HG02884 (cell line): Measurements from ENCODE around the gene CCT6A.
"Not testable (repeated sequence)": the region's sequence is repeated elsewhere in the genome, so short reads cannot be mapped to it uniquely, and the experiment has no call there.

ENCODE experiments used
- ATAC-seq: cut with Tn5 transposase; IDR thresholded peaks from one replicate; pipeline ENCODE4 v1.9.1; 2021; ENCODE audit warnings: mild to moderate bottlenecking, moderate library complexity; ENCODE audit not compliant: unreplicated experiment

The CCT6A gene, protein sequence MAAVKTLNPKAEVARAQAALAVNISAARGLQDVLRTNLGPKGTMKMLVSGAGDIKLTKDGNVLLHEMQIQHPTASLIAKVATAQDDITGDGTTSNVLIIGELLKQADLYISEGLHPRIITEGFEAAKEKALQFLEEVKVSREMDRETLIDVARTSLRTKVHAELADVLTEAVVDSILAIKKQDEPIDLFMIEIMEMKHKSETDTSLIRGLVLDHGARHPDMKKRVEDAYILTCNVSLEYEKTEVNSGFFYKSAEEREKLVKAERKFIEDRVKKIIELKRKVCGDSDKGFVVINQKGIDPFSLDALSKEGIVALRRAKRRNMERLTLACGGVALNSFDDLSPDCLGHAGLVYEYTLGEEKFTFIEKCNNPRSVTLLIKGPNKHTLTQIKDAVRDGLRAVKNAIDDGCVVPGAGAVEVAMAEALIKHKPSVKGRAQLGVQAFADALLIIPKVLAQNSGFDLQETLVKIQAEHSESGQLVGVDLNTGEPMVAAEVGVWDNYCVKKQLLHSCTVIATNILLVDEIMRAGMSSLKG

DNA sequence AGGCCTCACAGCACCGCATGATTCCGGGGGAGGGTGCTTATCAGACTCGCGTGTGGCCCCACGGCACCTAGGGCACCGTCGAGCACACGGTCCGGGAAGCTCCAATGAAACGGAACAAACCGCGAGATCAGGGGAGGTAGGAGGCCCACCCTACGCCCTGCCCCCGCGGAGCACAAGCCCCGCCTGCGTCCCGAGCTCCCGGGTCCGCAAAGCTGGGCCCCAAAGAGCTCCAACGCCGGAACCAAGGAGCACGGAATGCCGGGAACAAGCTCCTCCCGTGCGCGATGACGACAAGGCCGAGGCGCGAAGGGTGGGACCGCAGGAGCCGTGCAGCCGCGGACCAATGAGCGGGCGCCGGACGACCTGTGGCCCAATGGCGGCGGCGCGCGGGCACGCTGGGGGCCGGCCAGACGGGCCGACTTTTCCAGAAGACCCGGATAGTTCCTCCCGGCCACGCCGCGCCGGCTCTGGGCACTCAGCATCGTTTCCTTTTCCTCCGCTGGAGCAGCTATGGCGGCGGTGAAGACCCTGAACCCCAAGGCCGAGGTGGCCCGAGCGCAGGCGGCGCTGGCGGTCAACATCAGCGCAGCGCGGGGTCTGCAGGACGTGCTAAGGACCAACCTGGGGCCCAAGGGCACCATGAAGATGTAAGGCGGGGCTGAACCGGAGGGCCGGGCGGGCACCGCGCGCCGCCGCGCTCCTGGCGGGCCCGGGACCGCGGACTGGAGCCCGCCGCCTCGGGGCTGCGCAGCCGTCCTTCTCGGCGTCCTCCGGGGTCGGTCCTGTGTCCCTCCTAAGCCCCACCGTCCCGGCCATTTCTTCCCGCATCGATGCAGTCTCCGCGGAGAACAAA is at the start of gene CCT6A, which contains the start of gene PSPH:
Gene CCT6A, plus strand, starts transcription at position 427 of the 853 bp plus-strand sequence. Its CDS starts 84 bp downstream, at position 511.
Gene PSPH, minus strand, starts transcription at position 106 of the 853 bp plus-strand sequence. CDS start 30,232 bp downstream, outside the sequence.
- ATAC-seq: peak; percentile 89

DNA sequence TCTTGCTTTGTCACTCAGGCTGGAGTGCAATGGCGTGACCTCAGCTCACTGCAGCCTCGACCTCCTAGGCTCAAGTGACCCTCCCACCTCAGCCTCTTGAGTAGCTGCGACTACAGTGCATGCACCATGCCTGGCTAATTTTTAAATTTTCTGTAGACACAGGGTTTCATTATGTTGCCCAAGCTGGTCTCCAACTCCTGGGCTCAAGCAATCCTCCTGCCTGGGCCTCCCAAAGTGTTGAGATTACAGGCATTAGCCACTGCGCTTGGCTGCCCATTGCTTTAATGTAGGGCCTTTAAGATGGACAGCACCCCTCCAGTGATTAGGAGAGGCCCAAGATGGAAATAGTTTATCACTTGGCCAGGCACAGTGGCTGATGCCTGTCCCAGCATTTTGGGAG is 47.8 kb upstream of the CCT6A start:
- no peak for ATAC-seq

DNA sequence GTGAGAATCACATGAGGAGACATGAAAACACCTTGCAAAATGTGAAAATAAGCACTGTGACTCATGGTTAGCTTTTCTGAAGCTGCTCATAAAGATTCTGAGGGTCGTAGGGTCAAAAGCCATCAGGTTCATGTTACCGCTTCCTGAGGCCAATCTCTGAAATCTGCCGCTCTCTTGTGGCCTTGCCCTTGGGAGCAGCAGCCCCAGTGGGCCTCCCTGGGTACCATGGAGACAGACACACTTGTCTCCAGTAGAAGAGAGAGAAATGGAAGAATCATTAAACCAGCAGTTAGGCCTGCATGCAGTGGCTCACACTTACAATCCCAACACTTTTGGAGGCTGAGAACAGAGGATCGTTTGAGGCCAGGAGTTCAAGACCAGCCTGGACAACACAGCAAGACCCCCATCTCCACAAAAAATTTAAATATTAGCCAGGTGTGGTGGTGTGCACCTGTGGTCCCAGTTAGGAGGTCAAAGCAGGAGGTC is 44.4 kb upstream of the CCT6A start:
- ATAC-seq: no peak

DNA sequence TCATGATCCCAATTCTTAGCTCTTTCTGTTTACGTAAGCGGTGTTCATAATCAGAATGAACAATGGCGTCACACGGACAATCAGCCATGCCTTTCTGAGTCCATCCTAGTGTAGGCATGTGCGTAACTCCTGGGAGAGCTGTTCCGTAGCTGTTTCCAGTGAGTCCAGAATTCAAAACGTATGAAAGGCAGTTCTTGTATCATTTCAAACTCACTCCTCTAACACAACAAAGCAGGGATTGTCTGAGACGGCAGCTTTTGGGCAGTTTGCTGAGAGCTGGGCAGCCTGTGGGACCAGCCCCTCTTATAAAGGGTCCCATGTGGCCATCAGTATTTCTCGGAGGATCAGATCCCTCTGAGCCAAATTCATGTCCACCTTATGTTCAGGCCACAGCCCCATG is 43.7 kb upstream of the CCT6A start:
- no peak for ATAC-seq

DNA sequence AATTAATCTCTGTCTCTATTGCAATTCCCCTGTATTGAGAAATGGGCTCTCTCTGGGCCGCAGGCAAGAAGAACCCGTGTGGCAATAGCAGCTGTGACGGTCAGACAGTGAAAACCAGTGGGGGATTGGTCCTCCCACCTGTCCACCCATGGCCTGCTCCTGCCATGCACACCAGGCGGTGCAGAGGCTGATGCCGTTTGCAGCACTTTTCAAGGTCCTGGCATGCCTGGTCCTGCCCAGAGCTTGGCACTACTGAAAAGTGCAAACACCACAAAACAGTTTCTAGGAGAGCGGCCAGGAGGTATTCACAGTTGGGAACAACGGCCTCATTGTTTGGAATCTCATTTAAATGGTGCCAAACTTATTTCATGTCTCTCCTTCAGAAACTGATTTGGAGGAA is 41.9 kb upstream of the CCT6A start:
- no peak for ATAC-seq

DNA sequence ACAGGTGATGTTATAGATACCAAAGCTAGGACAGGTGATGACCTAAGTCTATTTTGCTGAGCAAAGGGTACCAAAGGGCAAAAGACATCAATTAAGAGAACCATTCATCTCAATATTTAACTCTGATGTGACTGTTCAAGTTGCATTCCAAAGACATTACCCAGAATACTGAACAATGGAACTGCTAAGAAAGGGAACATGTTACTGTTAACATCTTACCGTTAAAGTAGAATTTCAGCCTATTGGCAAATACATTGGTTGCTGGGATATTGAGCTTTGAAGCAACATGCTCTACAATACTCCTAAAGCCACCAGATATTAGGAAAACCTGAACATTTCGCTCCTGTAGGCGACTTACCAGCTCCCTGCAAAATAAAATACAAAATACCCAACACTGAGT is 34.5 kb upstream of the CCT6A start:
- ATAC-seq: not testable (repeated sequence)

DNA sequence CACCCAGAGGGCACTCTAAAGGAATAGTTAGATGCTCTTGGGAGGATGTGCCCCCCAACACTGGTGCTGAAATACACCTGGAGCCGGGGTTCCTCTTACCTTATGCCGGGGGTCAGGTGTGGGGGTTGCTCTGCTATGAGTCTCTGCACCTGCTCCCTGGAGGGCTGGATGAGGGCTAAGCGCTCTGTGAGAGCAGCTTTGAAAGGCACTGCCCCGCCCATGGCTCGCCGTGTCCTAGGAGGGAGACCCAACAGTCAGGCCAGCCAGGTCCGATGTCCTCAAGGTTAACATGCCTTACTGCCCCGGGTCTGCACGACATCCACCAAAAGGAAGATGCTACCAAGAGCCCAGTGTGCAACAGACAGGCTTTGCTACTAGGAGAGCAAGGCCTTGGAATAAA is 32.1 kb upstream of the CCT6A start:
- no peak for ATAC-seq

DNA sequence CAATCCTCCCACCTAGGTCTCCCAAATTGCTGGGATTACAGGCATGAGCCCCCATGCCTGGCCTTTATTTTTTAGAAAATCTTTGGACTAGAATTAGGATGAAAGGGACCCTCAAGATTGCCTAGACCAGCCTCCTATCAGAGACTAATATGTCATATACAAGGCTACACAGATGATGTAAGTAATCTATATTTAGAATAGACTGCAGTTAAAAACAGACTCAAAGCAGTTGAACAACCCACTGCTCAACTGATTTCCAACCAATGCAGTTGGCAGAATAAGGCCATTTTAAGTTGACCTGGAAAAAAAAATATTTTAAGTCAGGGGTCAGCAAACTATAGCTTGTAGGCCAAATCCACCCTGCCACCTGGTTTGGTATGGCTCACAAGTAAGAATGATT is 28.1 kb upstream of the CCT6A start:
- no peak for ATAC-seq

DNA sequence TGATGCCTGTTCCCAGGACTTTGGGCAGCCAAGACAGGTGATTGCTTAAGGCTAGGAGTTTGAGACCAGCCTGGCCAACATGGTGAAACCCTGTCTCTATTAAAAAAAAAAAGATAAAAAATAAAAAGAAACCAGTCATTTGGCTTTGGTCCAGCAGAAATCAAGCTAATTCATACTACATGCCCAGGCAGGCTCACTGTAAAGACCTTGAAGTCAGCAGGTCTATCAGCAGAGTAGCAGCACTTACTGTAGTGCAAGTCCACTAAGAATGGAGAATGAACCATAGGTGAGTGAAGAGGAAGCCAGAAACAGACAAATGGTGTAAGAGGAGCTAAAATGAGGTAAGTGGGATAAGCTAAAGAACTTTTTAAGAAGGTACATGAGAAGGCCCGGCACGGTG is 25.0 kb upstream of the CCT6A start:
- no peak for ATAC-seq

DNA sequence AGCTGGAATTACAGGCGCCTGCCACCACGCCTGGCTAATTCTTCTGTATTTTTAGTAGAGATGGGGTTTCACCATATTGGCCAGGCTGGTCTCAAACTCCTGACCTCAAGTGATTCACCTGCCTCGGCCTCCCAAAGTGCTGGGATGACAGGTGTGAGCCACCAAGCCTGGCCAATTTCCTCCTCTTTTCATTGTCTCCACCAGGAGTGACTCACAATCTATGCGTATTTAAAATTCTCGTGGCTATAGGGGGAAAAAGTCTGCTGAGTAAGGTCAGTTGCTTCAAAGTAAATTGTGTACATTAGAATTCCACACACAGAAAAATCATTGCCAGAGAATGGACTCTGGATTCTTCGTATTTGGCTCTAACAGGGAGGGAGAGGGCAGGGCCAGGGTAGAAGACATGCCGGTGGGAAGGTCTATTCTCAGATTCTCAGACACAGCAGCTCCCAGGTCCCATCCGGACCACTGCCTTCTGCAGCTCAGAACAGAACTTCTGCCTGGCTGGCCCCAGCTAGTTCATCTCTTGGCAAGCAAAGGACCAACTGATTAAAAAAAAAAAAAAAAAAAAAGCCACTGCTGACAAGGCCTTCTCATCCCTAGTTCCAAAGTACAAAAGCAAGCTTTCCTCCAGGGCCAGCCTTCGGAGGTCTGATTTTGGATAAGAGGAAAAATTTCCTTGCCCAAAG is 22.5 kb upstream of the CCT6A start:
- no peak for ATAC-seq

DNA sequence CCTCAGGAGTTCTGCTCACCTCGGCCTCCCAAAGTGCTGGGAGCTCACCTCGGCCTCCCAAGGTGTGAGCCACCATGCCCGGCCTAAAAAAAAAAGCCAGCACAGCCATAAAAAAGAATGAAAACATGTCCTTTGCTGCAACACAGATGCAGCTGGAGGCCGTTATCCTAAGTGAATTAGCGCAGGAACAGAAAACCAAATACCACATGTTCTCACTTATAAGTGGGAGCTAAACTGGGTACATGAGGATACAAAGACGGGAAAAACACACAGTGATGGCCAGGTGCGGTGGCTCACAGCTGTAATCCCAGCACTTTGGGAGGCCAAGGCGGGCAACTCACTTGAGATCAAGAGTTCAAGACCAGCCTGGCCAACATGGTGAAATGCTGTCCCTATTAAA is 21.2 kb upstream of the CCT6A start:
- ATAC-seq: no peak

DNA sequence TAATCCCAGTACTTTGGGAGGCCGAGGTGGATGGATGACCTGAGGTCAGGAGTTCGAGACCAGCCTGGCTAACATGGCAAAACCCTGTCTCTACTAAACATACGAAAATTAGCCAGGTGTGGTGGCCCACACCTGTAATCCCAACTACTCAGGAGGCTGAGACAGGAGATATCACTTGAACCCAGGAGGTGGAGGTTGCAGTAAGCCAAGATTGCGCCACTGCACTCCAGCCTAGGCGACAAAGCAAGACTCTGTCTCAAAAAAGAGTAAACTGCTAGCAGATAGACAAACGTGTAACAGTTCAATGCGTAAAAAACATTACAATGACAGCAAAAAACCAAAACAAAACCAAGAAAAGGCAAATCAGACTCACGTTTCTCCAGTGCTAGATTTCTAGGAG is 20.0 kb upstream of the CCT6A start:
- not testable (repeated sequence) for ATAC-seq

DNA sequence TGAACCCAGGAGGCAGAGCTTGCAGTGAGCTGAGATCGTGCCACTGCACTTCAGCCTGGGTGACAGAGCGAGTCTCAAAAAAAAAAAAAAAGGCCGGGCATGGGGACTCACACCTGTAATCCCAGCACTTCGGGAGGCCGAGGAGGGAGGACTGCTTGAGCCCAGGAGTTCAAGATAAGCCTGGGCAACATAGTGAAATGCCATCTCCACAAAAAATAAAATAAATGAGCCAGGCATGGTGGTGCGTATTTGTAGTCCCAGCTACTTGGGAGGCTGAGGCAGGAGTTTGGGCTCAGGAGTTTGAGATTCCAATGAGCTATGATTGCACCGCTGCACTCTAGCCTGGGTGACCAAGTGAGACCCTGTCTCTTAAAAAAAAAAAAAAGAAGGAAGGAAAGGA is 19.0 kb upstream of the CCT6A start:
- ATAC-seq: not testable (repeated sequence)

DNA sequence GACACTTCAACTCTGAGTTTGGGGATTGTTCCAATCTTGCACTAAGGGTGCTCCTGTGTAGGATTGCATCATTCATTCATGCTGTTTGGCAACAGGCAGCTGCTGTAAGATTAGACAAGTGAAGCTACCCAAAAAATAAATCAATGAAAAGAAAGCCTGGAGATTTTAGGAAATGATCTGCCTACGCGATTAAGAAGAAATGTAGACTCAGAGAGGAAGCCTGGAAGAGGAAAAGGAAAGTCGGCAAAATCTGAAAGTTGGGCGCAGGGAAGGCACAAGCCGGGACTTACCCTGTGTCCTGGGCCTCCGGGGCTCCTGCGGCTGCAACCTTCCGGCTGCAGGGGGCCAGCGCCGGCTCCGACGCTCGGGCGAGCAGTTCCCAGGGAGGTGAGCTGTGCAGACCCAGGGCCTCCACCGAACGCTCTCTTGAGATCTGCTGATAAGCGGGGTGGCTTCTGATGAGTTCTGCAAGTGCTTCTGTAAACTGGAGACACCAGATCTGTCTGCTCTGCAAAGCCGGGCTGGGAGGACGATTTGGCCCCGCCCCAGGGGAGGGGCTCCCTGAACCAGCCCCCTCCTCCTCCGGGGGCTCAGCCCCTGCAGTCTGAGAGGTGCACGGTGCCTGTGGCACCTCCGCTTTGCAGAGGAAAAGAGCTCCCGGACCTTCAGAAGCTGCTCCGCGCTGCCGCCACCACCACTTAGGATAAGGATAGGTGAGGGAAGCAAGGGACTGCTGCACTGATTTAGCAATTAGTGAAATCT is 17.7 kb upstream of the CCT6A start:
- peak; percentile 98 for ATAC-seq

DNA sequence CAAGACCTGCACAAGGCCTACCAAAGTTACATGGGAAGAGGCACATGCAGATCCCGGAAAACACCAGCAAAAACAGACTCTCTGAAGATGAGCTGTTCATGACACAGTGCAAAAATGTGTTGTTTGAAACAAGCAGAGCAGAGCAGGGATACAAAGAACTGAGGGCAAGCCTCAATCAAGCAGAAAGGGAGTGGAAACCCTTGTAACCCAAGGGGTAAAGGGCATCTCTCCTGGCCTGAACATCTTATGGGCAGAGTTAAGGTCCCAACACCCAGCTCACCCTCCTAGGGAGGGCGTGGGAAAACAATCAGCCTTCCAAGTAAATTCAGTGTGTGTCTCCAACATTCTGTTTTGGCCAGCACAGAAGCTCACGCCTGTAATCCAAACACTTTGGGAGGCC is 10.8 kb upstream of the CCT6A start:
- no peak for ATAC-seq

DNA sequence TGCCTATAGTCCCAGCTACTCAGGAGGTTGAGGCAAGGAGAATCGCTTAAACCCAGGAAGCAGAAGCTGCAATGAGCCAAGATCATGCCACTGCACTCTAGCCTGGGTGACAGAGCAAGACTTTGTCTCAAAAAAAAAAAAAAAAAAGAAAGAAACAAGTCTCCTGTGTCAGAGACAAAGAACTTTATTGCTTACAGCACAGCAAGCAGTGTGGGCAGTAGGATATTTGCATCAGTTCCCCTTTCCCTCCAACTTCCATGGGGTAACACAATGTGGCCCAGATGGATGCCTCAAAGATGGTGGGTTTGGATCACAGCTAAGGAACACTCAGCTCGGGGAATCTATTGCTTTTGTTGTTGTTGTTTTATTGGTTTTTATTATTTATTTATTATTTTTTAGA is 5.8 kb upstream of the CCT6A start:
- not testable (repeated sequence) for ATAC-seq

DNA sequence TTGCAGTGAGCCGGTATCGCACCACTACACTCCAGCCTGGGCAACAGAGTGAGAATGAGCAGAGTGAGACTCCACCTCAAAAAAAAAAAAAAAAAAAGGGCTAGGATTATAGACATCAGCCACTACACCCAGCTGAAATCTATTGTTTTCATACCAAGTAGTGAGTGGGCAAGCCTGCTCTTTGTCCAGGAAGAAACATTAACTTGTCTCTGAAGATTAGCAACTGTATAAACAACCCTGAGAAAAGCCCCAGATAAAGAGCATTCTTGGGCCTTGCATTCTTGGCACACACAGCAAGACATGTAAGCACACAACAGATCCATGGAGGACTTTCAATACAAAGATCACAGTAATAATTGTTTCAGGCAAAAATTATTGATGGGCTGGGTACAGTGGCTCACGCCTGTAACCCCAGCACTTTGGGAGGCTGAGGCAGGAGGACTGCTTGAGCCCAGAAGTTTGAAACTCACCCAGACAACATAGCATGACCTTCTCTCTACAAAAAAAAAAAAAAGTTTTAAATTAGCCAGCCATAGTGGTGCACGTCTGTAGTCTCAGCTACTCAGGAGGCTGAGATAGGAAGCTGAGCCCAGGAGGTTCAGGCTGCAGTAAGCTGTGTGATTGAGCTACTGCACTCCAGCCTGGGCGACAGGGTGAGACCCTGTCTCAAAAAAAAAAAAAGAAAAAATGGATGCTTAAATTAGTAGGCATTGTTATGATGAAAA is 4.7 kb upstream of the CCT6A start:
- ATAC-seq: no peak

DNA sequence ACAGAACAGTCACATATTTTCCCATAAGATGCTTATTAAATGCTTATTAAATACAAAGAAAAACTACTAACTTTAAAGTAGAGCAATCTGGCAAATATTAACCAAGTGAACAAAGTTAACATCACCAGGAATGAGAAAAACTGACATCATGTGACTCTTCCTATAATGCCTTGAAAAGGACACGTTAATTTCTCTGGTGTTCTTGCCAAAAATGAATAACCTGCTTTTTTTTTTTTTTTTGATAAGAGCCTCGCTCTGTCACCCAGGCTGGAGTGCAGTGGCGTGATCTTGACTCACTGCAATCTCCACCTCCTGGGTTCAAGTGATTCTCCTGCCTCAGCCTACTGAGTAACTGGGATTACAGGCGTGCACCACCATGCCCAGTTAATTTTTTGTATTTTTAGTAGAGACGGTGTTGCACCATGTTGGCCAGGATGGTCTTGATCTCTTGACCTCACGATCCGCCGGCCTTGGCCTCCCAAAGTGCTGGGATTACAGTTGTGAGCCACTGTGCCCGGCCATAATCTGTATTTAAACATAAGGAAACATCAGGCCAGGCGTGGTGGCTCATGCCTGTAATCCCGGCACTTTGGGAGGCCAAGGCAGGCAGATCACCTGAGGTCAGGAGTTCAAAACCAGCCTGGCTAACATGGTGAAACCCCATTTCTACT is 4.0 kb upstream of the CCT6A start:
- not testable (repeated sequence) for ATAC-seq

DNA sequence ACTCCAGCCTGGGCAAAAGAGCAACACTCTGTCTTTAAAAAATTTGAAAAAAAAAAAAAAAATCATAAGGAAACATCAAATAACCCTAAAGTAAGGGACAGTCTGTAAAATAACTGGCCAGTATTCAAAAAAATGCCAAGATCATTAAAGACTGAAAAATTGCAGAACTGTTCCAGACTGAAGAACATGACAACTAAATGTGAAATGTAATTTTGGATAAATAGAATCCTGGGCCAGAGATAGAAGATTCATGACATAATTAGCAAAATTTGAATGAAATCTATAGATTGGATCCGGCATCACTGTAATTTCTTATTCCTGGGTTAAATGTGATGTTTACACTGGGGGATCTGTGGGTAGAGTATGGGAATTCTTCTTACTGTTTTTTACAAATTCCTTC is 3.3 kb upstream of the CCT6A start:
- ATAC-seq: no peak
